ENCODE measurements around the gene RGS14.
A peak's percentile ranks its signal among the peaks of the same experiment; 100 is the strongest.
"Not testable (repeated sequence)": the region's sequence is repeated elsewhere in the genome, so short reads cannot be mapped to it uniquely, and the experiment has no call there.

RGS14 gene

DNA sequence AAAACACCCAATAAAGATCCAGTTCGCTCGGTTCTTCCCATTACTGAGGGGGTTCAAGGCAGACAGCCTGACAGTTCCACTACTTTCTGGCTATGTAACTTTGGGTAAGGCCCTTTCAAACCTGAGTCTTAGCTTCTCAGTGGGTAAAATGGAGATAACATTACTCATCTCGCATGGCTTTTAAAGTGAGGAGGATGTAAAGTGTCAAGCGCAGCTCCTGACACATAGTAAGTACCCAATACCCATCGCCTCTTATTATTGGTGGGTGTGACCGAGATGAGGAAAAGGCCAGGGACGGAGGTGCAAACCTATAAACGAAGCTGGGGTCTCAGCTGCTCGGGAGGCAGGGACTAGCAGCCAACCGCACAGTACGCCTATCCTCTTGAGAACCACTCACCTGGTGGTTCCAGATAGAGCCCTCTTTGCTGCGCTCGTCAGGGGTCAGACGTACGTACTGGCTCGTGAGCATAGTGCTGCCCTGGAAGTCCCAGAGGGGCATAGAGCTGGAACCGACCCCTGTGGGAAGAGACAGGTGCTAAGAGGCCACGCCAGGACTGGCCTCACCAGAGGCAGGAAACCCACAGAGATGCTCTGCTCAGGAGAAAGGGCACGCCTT is 6.8 kb upstream of the RGS14 start:
- no peak for DNase-seq

DNA sequence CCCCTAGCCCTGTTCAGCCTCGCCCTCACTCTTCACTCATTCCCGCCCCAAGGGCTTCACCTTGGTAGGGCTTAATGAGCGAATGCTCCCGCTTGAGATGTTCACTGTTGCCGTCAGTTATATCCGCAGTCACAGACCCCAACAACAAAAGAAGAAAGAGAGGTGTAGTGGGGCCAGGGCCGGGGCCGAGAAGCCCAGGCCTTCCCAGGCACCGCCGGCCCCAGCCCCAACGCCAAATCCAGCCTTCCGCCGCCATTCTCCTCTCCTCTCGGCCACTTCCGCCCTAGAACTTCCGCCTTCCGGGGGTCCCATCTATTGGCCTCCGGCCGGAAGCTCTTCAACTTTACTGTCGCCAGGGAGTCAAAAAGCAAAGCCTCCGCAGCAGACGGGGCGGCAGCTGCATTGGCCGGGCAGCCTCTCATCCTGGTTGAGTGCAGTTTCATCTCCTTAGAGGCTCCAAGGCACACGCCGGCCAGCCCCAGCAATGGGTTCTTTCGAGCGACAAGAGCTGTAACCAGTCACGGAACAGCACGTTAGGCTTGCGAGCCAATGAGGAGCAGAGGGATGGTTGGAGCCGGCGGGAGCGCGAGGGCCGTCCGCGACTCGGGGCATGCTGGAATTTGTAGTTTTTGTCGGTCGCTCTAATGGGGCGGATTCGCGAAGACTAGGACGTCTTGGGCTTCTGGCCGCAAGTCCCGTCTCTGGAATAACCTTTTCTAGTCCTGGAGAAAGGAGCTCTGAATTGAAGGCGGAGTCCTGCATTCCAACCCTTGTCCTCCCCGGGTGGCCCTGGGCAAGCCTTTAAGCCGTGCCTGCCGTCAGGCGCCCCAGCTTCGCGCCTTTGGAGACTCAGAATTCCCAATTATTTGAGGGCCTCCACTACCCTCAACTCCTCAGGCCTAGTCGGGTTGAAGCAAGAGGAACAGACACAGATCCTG is 6.1 kb upstream of the RGS14 start, which contains the start of gene LMAN2:
LMAN2 (minus strand) TSS at position 277 of the 938 bp plus-strand sequence; CDS start at position 256, 21 bp downstream.
- DNase-seq = peak; percentile 98

DNA sequence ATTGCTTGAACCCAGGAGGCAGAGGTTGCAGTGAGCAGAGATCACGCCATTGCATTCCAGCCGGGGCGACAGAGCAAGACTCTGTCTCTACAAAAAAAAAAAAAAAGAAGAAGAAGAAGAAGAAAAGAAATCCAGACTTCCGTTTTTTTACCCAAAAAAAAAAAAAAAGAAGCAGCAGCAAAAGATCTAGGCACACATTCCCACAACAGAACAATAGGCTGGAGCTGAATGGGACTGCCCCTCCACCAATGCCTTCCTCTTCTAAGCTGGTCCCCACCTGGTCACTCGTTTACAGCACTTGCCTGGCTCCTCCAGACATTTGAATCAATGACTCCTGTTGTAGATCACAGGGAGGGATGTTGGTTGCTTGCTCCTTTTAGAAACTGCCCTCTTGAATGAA is 4.6 kb upstream of the RGS14 start:
- no peak for DNase-seq

DNA sequence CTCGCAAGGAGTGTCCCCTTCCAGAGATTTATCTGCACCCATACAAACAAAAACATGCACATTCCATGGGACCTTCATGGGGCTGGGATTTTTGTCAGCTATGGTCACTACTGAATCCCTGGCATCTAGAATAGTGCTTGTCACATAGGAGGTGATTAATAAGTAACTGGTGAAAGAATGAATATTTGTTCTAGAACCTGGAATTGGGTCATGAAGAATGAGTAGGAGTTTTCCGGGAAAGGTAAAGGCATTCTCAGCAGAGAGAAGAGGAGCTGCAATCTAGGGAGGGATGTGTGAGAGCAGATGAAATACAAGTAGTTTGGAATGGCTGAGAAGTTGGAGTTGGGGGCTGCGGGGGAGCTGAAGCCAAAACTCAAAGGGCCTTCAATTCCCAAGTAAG is 3.5 kb upstream of the RGS14 start:
- DNase-seq = no peak

DNA sequence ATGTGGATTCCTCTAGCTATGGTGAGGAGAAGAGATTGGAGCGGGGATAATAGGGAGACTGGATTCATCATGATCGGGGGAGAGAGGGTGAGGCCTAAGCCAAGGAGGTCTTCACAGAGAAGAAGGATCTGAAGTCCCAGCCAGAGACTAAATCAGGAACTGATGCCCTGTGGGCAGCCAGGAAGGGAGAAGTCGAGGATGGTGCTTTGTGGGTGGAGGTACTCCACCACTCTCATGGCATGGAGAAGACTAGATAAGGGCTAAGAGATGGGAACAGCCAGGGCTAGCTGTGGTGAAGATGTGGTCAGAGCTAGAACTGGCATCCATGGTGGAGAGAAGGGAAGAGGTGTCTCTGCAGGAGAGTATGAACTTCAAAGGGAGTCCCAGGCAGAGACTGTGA is 3.0 kb upstream of the RGS14 start:
- no peak for DNase-seq

DNA sequence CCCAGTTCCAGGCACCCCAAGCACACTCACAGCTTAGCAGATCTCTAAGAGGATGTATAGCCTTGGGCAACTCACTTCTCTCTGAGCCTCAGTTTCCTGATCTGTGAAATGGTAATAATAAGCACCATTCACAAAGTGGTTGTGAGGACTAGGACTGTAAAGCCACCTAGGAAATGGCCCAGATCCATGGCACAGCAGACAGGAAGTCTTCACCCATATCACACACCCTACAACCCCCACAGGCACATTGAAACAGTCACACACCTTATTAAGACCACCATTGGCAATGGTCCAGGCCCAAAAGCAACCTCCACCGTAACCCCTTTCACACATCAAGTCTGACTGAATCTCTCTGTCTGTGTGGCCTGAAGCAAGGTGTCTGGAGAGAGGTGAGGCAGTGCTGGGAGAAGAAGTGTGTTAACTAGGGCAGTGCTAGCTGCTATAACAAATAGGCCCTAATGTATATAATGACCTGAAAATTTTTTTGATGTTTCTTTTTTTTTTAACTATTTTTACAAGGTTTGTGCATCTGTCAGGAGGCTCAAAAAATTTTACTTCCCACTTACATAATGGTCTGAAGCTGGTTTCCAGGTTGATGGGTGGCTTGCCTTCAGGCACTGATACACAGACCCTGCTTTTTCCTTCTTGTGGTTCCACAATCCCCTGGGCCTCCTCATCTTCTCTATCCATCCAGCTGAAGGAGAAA is 2.4 kb upstream of the RGS14 start:
- DNase-seq = no peak

DNA sequence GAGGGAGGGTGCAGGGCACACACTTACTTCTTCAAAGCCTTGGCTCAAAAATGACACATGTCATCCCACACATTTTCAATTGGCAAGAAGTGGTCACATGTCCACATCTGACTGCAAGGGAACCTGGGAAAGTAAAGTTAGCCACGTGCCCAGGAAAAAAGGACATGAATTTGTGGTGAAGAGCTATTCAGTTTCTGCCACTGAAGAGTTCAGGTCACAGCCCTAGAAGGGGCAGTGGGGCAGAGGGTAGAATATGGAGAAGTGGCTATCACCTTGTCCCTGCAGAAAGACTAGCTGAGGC is 1.9 kb upstream of the RGS14 start:
- no peak for DNase-seq

DNA sequence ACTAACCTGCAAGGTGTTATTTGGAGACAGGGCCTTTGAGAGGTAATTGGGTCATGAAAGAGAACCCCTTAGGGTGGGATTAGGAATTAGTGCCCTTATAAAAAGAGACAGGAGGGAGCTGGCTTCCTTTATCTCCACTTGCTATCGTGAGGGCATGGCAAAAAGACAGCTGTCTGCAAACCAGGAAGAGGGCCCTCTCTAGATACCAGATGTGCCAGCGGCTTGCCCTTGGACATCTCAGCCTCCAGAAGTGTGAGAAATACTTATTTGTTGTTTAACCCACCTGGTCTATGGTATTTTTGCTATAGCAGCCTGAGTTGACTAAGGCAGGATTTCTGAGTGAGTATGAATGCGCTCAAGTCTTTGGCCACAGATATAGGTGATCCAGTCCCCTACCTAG is 978 bp upstream of the RGS14 start:
- no peak for DNase-seq

DNA sequence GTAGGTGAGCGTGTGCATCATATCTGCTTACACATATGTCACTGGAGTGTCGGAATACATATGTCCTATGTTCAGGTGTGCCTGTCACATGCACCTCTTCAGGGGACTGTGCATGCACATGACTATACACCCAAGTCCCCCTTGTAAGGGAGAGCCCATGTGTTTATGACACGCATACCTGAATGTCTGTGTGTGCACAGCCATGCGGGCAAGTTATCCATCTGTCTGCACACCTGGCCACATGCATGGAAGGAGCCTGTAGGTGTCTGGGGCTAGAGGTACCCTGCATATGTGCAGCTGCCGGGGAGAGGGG is 622 bp upstream of the RGS14 start:
- DNase-seq = no peak

DNA sequence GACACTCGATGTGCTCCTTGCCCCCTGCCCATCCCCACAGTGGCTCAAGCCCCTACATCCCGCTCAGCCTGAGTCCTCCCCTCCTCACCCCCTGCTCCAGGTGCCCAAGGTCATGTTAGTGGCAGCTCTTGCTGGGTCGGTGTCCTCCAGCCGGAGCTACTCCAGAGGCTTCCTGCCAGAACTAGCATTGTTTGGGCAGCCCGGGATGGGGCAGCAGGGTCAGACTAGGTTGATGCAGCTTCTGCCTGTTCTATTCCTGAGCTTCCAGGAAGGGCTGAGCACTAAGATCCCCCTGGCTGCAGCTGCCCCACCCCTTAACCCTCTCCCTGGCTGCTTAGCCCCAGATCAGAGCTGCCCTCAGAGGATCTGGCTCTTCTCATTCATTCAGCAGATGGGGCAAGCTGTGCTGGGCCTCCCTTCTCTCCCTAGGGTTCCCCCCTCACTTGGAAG is 671 bp downstream of the RGS14 start:
- DNase-seq = no peak

DNA sequence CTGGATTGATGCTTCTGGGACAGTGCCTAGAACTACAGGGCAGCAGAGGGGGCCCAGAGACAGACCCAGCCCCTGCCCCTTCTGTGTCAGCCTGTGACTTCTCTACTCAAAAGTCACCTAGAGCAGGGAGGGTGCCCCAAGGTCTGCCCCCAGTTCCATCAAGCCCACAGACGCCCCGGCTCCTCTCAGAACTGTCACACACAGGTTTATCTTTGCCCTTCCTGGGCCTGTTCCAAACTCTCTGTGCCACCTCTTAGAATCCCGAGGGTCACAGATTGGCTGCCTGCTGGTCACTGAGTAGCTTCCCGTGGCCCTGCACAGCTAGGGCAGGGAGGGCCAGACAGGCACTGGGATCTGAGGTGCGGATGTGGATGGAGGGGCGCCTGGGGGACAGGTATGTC is 1.7 kb downstream of the RGS14 start:
- DNase-seq = no peak

DNA sequence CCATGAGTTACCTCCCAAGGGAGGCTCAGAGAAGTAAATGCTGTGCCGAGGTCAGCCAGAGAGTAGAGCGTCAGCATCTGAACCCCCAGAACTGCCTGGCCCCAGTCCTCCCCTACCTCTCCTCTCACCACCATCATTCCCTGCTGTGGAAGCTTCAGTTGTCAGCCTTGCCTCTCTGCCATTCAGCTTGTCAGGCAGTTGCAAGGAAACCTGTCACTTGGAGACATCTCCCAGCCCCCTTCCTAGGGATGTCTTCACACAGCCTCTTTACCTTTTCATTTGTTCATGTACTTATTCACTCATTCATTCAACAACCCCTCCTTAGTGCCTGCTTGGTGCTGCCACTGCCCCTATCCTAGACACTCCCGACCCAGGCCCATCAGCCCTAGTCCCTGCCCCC is 2.1 kb downstream of the RGS14 start:
- no peak for DNase-seq

DNA sequence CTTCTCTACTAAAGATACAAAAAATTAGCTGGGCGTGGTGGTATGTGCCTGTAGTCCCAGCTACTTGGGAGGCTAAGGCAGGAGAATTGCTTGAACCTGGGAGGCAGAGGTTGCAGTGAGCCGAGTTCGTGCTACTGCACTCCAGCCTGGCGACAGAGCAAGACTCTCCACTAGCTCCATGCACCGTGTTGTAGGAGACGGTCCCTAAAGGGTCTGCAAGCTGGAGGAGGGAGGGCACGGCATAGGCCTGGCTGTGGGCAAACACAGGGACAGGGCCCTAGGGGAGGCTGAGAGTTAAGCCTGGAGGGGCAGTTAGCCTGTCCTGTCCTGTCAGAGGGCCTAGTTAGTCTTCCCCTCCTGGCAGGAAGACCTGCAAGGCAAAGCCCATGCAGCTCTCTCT is 3.0 kb downstream of the RGS14 start:
- not testable (repeated sequence) for DNase-seq

DNA sequence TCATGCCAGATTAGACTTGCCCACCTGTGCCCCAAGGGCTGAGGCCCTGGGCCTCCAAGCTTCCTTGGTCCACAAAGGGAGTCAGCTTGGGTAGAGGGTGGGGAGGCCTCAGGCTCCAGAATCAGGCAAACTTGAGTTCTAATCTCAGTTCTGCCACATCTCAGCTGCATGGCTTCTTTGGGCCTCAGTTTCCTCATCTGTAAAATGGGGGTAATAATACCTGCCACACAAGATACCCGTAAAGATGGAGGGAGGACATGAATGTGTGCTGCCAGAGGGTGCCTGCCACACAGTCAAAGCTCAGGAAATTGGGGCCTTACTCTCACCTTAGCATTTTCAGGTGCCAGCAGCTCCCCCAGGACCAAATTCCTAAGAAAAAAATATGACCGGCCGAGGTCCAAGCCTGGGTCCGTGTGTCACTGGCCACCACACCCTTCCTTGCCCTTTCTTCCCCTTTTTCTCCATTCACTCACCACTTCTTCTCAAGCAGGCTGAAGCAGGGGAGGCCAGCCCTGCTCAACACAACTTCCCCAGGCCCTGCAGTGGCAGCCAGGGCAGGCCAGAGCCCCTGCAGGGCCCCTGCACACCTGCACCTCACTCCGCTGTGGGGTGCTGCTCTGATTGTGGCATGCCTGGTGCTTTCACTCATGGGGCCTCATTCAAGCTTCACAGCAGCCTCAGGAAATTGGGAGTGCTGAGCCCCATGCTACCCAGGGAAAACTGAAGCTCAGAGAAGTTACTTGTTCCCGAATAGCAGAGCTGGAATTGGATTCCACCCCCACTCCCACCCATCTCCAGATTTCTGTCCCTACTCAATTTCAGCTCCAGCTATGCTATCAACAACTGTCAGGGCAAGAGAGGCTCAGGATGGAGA is 3.9 kb downstream of the RGS14 start:
- no peak for DNase-seq

DNA sequence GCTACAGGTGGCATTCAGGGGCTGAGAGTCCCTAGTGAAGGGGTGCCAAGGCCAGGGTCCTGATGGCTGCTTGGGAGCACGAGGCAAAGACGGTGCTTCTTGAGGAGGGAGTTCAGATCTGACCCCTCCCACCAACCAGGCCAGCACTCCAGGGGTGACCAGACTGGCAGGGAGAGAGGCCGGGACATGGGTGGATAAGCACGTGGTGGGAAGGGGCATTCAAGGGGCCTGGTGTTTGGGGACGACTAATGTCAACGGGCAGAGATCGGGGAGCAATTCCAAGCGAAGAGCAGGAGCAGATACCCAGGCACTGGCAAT is 4.5 kb downstream of the RGS14 start:
- no peak for DNase-seq

DNA sequence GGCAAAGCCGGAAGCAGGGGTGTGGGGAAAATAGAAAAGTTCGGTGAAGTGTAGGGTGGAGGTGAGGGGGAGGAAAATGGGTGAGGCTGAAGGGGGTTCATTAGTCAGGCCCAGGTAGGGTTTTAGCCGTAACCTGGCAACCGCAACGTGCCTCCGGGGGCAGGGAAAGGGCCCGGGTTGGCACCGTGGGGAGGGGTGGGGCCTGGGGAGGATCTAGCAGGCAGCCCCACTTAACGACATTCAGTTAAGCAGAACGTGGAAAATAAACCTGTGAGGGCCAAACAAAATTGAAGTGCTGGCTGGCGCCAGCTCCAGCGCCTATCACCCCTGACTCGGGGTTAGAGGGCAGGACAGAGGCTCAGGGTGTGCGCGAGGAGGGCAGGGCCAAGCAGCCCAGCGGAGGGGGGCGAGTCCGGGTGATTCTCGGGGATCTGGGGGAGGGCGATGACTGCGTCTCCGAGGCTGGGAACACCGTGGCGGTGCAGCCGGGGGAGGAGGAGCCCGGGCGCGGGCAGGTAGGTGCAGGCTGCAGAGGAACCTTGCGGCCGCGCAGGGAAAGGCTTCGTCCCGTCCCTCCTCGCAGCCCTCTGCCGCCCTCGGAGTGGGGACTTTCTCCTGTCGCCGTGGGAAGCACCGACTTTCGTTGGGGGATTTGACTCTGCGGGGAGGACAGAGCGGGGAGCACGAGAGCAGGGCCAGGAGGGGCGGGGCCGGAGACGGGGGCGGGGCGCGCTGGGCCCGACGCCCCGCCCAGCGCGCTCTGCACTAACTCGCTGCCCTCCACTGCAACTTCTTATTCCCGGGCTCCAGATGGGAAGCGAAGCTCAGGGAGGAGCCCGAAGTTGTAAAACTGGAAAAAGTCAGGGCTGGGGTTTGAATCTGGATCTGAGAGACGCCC is 5.1 kb downstream of the RGS14 start:
- DNase-seq = peak; percentile 39

DNA sequence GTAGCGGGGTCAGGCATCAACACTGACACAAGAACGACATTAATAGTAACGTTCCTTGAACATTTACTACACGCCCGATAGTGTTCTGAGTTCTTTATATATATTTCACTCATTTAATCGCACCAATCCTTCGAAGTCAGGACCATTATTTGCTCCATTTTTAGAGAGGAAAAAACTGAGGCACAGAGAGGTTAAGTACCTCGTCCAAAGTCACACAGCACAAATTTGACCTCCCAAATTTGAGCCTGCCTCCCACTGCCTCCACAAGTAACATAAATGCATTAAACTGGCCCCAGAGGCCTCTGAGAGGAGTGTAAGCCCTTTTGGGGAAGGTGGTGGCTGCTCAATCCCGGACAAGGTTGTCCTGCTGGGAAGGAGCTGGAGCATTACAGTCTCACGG is 5.8 kb downstream of the RGS14 start:
- no peak for DNase-seq

DNA sequence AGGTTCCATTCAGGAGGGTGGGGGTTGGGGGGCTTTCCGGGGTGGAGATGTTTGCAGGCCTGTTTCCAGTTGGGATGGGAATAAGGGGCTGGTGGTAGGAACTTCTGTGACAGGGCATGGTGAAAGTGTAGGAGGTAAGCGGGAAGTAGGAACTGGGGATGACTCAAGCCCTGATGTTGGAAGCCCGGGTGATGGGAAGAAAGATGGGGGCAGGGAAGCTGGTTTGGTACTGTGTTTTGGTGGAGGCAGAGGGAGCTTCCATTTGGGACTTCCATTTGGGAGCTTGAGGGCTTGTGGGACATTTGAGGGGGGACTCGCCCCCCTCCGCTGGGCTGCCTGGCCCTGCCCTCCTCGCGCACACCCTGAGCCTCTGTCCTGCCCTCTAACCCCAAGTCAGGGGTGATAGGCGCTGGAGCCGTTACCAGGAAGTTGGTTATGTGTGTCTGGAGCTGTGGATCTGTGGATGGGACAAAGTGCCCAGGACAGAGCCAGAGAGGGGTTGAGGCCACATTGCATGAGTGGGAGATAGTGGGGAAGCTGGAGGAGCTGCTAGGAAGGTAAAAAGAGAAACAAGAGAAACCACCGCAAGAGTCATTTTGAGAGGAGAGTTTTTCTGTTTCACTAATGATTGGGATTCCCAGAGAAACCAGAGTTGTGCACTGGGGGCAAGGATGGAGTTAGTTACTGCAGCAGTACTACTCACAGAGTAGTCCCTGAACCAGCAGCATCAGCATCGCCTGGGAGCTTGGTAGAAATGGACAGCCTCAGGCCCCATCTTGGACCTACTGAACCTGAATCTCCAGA is 6.6 kb downstream of the RGS14 start:
- DNase-seq = peak; percentile 26

DNA sequence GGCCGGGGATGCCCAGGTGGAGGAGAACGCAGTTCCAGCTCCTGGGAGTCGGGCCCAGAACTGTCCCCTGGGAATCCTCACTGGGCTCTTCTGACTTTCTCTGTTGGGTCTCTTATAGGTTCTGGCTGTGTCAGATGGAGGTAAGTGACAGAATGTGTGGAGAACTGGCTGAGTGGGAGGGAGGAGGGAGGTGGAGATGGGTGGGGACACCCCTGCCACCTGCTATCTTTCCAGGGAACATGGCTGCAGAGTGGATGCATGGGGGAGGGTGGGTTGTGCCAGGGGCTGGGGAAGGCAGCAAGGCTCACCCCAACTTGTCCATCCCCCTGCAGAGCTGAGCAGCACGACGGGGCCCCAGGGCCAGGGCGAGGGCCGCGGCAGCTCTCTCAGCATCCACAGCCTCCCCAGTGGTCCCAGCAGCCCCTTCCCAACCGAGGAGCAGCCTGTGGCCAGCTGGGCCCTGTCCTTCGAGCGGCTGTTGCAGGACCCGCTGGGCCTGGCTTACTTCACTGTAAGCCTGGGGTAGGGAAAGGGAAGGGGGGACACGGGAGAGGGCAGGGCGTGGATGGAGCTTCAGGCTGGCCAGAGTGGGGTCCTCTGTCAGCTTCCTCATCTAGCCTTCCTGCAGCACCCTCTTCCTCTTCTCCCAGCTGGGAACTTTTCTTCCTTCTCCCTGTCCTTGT is 8.3 kb downstream of the RGS14 start:
- no peak for DNase-seq

DNA sequence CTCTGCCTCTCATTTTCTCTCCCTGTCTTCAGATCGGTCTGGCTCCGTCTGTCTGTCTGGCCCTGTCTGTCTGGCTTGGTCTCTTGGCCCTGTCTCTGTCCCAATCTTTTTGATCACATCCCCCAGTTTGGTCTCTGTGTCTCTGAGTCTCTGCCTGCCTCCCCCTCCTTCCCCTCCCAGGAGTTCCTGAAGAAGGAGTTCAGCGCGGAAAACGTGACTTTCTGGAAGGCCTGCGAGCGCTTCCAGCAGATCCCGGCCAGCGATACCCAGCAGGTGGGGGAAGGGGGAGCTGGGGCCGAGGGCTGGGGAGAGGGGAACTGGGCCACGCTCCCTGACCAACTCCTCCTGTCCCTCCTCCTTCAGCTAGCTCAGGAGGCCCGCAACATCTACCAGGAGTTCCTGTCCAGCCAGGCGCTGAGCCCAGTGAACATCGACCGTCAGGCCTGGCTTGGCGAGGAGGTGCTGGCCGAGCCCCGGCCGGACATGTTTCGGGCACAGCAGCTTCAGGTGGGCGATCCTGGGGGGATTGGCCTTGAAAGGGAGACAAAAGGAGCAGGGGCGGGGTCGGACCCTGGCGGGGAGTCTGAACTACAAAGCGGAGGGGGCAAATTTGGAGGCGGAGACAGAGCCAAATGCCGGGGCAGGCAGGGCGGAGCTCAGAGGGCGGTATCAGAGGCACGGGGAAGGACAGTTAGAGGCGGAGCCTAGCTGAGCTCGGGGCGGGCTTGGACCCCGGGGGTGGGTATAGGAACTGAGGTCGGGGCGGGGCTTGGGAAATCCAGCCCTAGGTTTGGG is 9.0 kb downstream of the RGS14 start:
- DNase-seq = peak; percentile 86
